Measurements from ENCODE around the gene RAVER1.

DNA sequence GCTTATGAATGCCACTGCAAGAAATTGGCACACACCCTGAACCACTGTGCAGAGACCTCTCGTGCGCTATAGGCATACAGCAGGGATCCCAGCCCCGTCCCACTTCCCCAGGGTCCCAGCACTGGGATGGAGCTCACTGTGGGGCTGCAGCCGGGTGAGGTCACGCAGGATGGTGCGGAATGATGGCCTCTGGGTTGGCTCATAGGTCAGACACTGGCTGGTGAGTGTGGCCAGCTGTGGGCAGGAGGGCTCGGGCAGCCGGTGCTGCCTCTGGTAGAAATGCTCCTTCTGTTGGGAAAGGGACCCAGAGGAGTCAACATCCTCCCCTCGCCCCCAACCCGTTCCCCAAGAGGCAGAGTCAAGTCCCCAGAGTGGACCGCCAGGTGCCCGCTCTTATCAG, 23.1 kb upstream of the RAVER1 start:
- TF ChIP-seq, protein P1, sequence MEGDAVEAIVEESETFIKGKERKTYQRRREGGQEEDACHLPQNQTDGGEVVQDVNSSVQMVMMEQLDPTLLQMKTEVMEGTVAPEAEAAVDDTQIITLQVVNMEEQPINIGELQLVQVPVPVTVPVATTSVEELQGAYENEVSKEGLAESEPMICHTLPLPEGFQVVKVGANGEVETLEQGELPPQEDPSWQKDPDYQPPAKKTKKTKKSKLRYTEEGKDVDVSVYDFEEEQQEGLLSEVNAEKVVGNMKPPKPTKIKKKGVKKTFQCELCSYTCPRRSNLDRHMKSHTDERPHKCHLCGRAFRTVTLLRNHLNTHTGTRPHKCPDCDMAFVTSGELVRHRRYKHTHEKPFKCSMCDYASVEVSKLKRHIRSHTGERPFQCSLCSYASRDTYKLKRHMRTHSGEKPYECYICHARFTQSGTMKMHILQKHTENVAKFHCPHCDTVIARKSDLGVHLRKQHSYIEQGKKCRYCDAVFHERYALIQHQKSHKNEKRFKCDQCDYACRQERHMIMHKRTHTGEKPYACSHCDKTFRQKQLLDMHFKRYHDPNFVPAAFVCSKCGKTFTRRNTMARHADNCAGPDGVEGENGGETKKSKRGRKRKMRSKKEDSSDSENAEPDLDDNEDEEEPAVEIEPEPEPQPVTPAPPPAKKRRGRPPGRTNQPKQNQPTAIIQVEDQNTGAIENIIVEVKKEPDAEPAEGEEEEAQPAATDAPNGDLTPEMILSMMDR (IDR thresholded peaks at IDR 0.05), result no peak
- no peak for TF ChIP-seq POLR2AphosphoS5 (IDR thresholded peaks at IDR 0.05)

Measured in stomach (tissue), 4 donors.